Measurements from ENCODE around the gene KCNQ1. TPM values are rescaled to one million over a fixed set of nuclear protein-coding genes. Genes with fewer than 3 reads are reported as not detected.

KCNQ1 gene
- total RNA-seq, 1 donor from 2014 or later = 0.16 TPM

DNA sequence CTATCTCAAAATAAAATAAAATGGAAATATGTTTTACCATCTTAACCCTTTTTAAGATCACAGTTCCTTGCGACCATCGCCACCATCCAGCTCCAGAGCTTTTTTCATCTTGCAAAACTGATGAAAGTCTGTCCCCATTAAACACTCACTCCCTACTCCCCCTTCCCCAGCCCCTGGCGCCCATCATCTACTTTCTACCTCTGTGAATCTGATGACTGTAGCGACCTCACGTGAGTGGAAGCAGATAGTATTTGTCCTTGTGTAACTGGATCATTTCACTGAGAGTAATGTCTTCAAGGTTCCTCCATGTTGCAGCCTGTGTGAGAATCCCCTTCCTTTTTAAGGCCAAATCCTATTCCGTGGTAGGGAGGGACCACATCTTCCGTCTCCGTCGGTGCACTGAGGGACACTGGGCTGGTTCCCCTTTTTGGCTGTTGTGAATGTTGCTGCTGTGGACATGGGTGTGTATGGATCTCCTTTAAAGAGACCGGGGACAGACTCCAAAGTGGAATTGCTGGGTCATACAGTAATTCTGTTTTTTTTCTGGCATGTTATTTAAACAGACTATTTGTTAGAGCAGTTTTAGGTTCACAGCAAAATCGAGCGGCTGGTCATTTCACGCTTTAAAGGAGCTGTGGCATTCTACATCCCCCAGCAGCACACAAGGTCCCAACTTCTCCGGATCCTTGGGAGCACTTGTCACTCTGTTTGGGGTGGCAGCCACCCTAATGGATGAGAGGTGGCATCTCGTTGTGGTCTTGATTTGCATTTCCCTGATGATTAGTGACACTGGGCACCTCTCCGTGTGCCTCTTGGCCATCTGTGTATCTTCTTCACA is 120.0 kb downstream of the KCNQ1 start:
- Mint-ChIP-seq H3K4me1 (ENCODE audit: unreplicated experiment) (no peaks in the 10 kb centered on the region), H3K4me3 (ENCODE audit: unreplicated experiment) (no peak overlapping the region), H3K27me3 (ENCODE audit: unreplicated experiment) (peaks cover 2% of the 10 kb centered on the region), H3K36me3 (ENCODE audit: unreplicated experiment) (no peaks in the 10 kb centered on the region), H3K27ac (ENCODE audit: unreplicated experiment) (no peak overlapping the region), H3K9me3 (ENCODE audit: unreplicated experiment) (no peaks in the 10 kb centered on the region)
- TF ChIP-seq, protein P1, sequence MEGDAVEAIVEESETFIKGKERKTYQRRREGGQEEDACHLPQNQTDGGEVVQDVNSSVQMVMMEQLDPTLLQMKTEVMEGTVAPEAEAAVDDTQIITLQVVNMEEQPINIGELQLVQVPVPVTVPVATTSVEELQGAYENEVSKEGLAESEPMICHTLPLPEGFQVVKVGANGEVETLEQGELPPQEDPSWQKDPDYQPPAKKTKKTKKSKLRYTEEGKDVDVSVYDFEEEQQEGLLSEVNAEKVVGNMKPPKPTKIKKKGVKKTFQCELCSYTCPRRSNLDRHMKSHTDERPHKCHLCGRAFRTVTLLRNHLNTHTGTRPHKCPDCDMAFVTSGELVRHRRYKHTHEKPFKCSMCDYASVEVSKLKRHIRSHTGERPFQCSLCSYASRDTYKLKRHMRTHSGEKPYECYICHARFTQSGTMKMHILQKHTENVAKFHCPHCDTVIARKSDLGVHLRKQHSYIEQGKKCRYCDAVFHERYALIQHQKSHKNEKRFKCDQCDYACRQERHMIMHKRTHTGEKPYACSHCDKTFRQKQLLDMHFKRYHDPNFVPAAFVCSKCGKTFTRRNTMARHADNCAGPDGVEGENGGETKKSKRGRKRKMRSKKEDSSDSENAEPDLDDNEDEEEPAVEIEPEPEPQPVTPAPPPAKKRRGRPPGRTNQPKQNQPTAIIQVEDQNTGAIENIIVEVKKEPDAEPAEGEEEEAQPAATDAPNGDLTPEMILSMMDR (IDR thresholded peaks at IDR 0.05) = no peak
- DNase-seq (ENCODE audit: extremely low spot score, unreplicated experiment) = no peak

DNA sequence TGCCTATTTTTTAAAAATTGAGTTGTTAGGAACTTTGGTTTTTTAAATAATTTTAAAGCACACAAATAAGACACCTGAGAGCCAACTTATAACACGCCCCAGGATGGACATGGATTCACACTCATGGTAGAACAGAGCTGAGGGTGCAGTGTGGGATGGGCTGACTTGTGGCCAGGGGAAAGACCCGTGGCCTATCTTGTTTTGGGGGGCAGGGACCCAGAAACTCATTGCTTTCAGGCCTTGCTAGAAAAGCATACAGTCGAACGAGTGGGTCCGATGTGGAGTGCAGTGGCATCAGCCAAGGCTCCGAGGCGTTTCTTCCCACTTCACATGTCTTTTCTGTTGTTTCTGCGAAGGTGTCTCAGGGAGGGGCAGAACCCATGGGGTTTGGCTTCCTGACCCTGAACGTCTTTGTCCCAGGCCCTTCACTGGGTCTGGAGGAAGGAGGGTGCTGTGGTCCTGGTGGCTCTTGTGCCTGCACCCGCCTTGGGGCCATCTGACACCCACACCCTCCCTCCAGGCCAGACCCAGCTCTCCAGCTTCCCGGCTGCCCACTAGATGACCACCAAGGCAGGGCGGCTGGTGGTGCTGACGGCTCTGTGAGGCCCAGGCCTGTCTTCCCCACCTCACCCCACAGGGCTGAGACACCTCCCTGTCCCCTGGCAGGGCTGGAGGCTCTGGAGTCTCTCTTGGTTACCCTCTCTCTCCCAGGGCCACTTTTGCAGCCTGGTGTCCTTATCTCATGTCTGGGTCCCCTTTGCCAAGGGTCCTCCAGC is 120.8 kb downstream of the KCNQ1 start:
- TF ChIP-seq, protein P1 (IDR thresholded peaks at IDR 0.05) = no peak
- Mint-ChIP-seq H3K9me3 (ENCODE audit: unreplicated experiment) (no peaks in the 10 kb centered on the region), H3K4me3 (ENCODE audit: unreplicated experiment) (no peak overlapping the region), H3K36me3 (ENCODE audit: unreplicated experiment) (no peaks in the 10 kb centered on the region), H3K27me3 (ENCODE audit: unreplicated experiment) (peaks cover 2% of the 10 kb centered on the region), H3K27ac (ENCODE audit: unreplicated experiment) (no peak overlapping the region), H3K4me1 (ENCODE audit: unreplicated experiment) (no peaks in the 10 kb centered on the region)
- no peak for DNase-seq (ENCODE audit: extremely low spot score, unreplicated experiment)

DNA sequence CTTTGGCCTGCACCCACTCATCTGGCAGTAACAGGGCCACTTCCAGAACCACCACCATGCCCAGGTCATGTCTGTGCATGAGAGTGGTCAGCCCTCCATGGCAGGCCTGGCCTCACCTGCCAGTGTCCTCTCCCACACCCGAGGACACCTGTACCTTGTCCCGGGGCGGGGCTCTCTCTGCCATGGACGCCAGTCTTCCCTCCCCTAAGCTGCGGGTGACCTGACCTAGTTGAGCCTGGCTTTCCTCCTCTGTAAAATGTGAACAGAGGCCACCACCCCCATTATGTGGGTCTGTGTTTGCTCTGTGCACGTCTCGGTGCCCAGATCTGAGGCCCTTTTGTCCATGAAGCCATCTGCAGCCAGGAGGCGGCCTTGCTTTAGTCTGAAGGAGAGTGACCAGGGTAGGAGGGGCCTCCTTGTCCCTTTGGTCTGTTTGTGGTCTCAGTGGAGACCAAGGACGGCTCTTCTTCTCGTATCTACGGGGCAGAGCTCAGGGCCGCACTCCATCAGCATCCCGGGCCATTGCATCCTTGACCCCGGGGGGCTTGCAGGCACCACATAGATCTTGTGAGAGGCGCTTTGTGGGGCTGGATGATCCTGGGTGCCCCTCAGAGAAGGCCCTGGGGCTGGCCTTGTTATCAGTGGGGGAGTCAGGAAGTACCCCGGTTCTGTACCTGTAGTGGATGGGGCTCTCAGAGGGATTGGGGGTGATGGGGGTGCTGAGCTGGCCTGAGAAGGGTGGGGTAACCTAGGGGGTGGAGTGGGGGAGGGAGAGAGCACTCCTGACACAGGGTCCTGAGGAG is 121.6 kb downstream of the KCNQ1 start:
- Mint-ChIP-seq H3K4me1 (ENCODE audit: unreplicated experiment) (no peaks in the 10 kb centered on the region), H3K27me3 (ENCODE audit: unreplicated experiment) (peaks cover 2% of the 10 kb centered on the region), H3K36me3 (ENCODE audit: unreplicated experiment) (no peaks in the 10 kb centered on the region), H3K9me3 (ENCODE audit: unreplicated experiment) (no peaks in the 10 kb centered on the region), H3K27ac (ENCODE audit: unreplicated experiment) (no peak overlapping the region), H3K4me3 (ENCODE audit: unreplicated experiment) (no peak overlapping the region)
- DNase-seq (ENCODE audit: extremely low spot score, unreplicated experiment) = no peak
- TF ChIP-seq, protein P1 (IDR thresholded peaks at IDR 0.05) = no peak

DNA sequence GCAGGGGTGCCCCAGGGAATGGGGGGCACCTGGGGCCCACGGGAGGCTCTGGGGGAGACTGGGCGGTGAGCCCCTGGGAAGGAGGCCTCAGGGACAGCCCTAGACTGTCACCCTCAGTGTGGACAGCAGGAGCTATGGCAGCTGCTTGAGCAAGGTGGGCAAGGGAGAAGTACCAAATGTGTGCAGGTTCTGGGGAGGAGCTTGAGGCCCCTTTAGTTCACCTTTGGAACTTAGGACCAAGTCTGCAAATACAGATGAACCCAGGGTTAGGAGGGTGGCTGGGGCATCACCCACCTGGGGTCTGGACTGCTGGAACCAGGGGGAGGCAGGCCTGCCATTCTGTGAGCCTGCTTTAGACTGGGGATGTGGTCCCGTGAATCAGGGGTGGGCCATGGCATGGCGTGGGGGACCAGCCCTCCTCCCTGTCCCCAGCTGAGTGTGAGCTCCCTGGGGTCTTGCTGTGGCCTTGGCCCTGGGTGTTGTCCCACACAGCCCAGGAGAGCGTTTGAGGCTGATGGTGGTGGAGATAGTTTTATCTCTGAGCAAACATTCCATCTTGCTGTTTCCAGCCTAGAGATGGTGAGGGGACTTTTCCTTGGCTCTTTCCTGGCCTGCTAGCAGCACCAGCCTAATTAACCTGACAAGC is 122.3 kb downstream of the KCNQ1 start:
- H3K27me3 Mint-ChIP-seq (ENCODE audit: unreplicated experiment) = peaks cover 2% of the 10 kb centered on the region
- H3K36me3 Mint-ChIP-seq (ENCODE audit: unreplicated experiment) = no peaks in the 10 kb centered on the region
- H3K4me1 Mint-ChIP-seq (ENCODE audit: unreplicated experiment) = no peaks in the 10 kb centered on the region
- H3K4me3 Mint-ChIP-seq (ENCODE audit: unreplicated experiment) = no peak overlapping the region
- TF ChIP-seq, protein P1 (IDR thresholded peaks at IDR 0.05) = no peak
- DNase-seq (ENCODE audit: extremely low spot score, unreplicated experiment) = no peak
- H3K27ac Mint-ChIP-seq (ENCODE audit: unreplicated experiment) = no peak overlapping the region
- no peaks in the 10 kb centered on the region for H3K9me3 Mint-ChIP-seq (ENCODE audit: unreplicated experiment)

All from osteocyte (in vitro differentiated cells).